ENCODE measurements around the gene GLB1L3. TPM values are rescaled to one million over a fixed set of nuclear protein-coding genes. Genes with fewer than 3 reads are reported as not detected.

GLB1L3 gene
- total and polyA plus RNA-seq, 2 of the 4 experiments (the other 2 are of a cell fraction), result not detected

- ChIA-PET CTCF (no interaction called here), POLR2A (ENCODE audit: unreplicated experiment) (no interaction called here)
- BruUV-seq (replicated peaks), result no TSS peak
- Histone ChIP-seq H4K20me1 (ENCODE audit: insufficient read depth, low read length) (no peaks in the 10 kb centered on the region), H3K4me2 (ENCODE audit: low read depth, low read length) (no peak overlapping the region), H4K8ac (ENCODE audit: low read depth in 2 of 2, low read length in 2 of 2) (no peak overlapping the region), H3K9me1 (ENCODE audit: insufficient read depth, low read length) (no peaks in the 10 kb centered on the region), H2AK5ac (ENCODE audit: low read depth, low read length) (no peak overlapping the region), H3K79me1 (ENCODE audit: low read depth in 1 of 2, low read length in 2 of 2) (no peaks in the 10 kb centered on the region), H4K91ac (ENCODE audit: insufficient read depth, low read depth, low read length) (no peak overlapping the region), H2BK120ac (ENCODE audit: low read depth, low read length) (no peak overlapping the region), H2AFZ (replicated peaks; ENCODE audit: low read length, poor library complexity) (no peak overlapping the region), H3K23ac (ENCODE audit: low read depth, low read length) (no peak overlapping the region), H3K27ac (ENCODE audit: insufficient read depth, low read length) (no peak overlapping the region), H3K36me3 (ENCODE audit: control insufficient read depth, insufficient read depth, low read length) (no peaks in the 10 kb centered on the region), H2AK9ac (replicated peaks; ENCODE audit: low read depth, low read length, poor library complexity) (no peak overlapping the region), H3K27me3 (ENCODE audit: control insufficient read depth, insufficient read depth, low read length) (peaks cover 14% of the 10 kb centered on the region), H3K4me1 (ENCODE audit: control insufficient read depth, insufficient read depth, low read length) (no peaks in the 10 kb centered on the region), H3K56ac (ENCODE audit: extremely low read depth, insufficient read depth, low read length) (no peak overlapping the region), H3K18ac (ENCODE audit: low read depth, low read length) (no peak overlapping the region), H3K9me3 (ENCODE audit: control insufficient read depth, insufficient read depth, low read length) (no peaks in the 10 kb centered on the region), H2BK20ac (ENCODE audit: low read depth, low read length) (no peak overlapping the region), H3K4me3 (ENCODE audit: insufficient read depth, low read depth, low read length) (no peak overlapping the region), H4K5ac (ENCODE audit: low read depth, low read length) (no peak overlapping the region), H2BK15ac (ENCODE audit: low read depth, low read length) (no peak overlapping the region), H3K4ac (ENCODE audit: low read depth, low read length) (no peak overlapping the region), H3K14ac (replicated peaks; ENCODE audit: low read depth, low read length) (no peak overlapping the region), H3K9ac (ENCODE audit: low read depth, low read length) (no peak overlapping the region), H2BK5ac (ENCODE audit: low read depth, low read length, poor library complexity, severe bottlenecking) (no peak overlapping the region)
- no CpG with 5 or more reads among the region's 1 CpG for WGBS, 2 experiments (ENCODE audit: extremely low coverage in 2 of 2, insufficient read length in 1 of 2)
- intact Hi-C loops (cut with micrococcal nuclease), result no loop called here
- no peak for ATAC-seq (ENCODE audit: low read depth)
- TF ChIP-seq MXI1 (IDR thresholded peaks at IDR 0.05; ENCODE audit: borderline replicate concordance, low read depth, low read length), result no peak
- TF ChIP-seq NFE2L2 (IDR thresholded peaks at IDR 0.05; ENCODE audit: low read depth, low read length), result no peak
- TF ChIP-seq POLR2A (IDR thresholded peaks at IDR 0.05; ENCODE audit: low read depth, low read length), result no peak
- no peak for TF ChIP-seq FOS (IDR thresholded peaks at IDR 0.05; ENCODE audit: low read depth, low read length)
- TF ChIP-seq CHD1 (IDR thresholded peaks at IDR 0.05; ENCODE audit: low read depth, low read length), result no peak
- no peak for TF ChIP-seq CEBPB (IDR thresholded peaks at IDR 0.05; ENCODE audit: low read depth, low read length)
- TF ChIP-seq CTCF (conservative IDR thresholded peaks at IDR 0.05; ENCODE audit: low read depth, low read length), result no peak
- no peak for TF ChIP-seq RFX5 (IDR thresholded peaks at IDR 0.05; ENCODE audit: low read depth, low read length)
- no peak for TF ChIP-seq RCOR1 (IDR thresholded peaks at IDR 0.05; ENCODE audit: insufficient replicate concordance, low read length)
- no peak for TF ChIP-seq MAFK (IDR thresholded peaks at IDR 0.05; ENCODE audit: low read depth, low read length)
- TF ChIP-seq MAZ (IDR thresholded peaks at IDR 0.05; ENCODE audit: borderline replicate concordance, low read depth, low read length), result no peak
- no peak for TF ChIP-seq ELK1 (IDR thresholded peaks at IDR 0.05; ENCODE audit: borderline replicate concordance, low read depth, low read length)
- in situ Hi-C loops (cut with MboI; ENCODE audit: low sequenced_read_pairs), result no loop called here
- dilution Hi-C loops (cut with HindIII; ENCODE audit: low sequenced_read_pairs, unreplicated experiment), result no loop called here
- no peak for DNase-seq
Measured at GRCh38 chr11:134328433-134328832, 52.3 kb downstream of the GLB1L3 start.

All from IMR-90 (cell line).